ENCODE results near the gene SUPT6H. TPM values are rescaled to one million over a fixed set of nuclear protein-coding genes. Genes with fewer than 3 reads are reported as not detected.

Gene SUPT6H
- polyA plus RNA-seq, 2 of the 4 experiments (the other 2 are of a cell fraction): 51.4 to 63.8 TPM

DNA sequence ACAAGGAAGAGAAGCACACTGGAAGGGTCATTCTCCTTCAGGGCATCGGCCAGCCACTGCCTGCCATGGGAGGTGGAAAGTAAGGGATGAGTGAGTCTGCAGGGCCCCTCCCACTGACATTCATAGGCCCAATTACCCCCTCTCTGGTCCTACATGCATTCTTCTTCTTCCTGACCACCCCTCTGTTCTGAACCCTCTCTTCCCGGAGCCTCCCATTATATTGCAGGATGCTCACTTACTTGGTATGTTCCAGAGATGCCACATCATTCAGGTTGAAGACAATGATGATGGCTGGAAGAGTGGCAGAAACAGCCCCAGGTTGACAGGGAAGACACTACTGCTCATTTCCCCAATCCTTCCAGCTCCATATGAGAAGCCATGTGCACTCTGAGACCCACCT is 53.2 kb downstream of the SUPT6H start:
- Histone ChIP-seq H3K4me2 (peak overlapping the region; percentile 90; the same call in 2 of the 3 replicates), H3K4me3 (no peak overlapping the region), H3K9me3 (no peaks in the 10 kb centered on the region), H3K27ac (0 out of 6 replicates have a peak overlapping the region, but pooled peaks of 1 of the 2 experiments have one; percentile 96), H3K4me1 (peaks cover 29% of the 10 kb centered on the region)
- FAIRE-seq (no peak), ATAC-seq (no peak), DNase-seq (ENCODE audit: low read depth in 1 of 2, low spot score in 1 of 2) (no peak)
- ChIA-PET POLR2A (interaction anchor here (1.3 kb wide), 1 partner anchor 10 kb away, joined by 3 read pairs; no protein-coding TSS in a partner anchor), CTCF (interaction anchor here (1.5 to 17.6 kb wide), 5 partner anchors 11 to 71 kb away, joined by 4 to 335 read pairs (median 31); partner anchors contain the start of genes BLTP2, SDF2, SUPT6H and TLCD1)
- TF ChIP-seq KDM5A (IDR thresholded peaks at IDR 0.05): no peak
- TF ChIP-seq, protein P1, sequence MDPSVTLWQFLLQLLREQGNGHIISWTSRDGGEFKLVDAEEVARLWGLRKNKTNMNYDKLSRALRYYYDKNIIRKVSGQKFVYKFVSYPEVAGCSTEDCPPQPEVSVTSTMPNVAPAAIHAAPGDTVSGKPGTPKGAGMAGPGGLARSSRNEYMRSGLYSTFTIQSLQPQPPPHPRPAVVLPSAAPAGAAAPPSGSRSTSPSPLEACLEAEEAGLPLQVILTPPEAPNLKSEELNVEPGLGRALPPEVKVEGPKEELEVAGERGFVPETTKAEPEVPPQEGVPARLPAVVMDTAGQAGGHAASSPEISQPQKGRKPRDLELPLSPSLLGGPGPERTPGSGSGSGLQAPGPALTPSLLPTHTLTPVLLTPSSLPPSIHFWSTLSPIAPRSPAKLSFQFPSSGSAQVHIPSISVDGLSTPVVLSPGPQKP (IDR thresholded peaks at IDR 0.05; ENCODE audit: low read depth, low read length): no peak
- TF ChIP-seq, protein P2, sequence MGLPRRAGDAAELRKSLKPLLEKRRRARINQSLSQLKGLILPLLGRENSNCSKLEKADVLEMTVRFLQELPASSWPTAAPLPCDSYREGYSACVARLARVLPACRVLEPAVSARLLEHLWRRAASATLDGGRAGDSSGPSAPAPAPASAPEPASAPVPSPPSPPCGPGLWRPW (IDR thresholded peaks at IDR 0.05): no peak
- TF ChIP-seq, protein P3, sequence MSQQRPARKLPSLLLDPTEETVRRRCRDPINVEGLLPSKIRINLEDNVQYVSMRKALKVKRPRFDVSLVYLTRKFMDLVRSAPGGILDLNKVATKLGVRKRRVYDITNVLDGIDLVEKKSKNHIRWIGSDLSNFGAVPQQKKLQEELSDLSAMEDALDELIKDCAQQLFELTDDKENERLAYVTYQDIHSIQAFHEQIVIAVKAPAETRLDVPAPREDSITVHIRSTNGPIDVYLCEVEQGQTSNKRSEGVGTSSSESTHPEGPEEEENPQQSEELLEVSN (IDR thresholded peaks at IDR 0.05; ENCODE audit: borderline replicate concordance, low read depth): no peak
- TF ChIP-seq FOSL2 (IDR thresholded peaks at IDR 0.05): no peak
- TF ChIP-seq FOSL2 (CRISPR knock-in tag; IDR thresholded peaks at IDR 0.05): no peak
- TF ChIP-seq SMC3 (IDR thresholded peaks at IDR 0.05): no peak
- TF ChIP-seq POLR2A (IDR thresholded peaks at IDR 0.05; ENCODE audit: low read length): no peak
- no peak for TF ChIP-seq GATA3 (IDR thresholded peaks at IDR 0.05; ENCODE audit: borderline replicate concordance)
- TF ChIP-seq, protein P4, sequence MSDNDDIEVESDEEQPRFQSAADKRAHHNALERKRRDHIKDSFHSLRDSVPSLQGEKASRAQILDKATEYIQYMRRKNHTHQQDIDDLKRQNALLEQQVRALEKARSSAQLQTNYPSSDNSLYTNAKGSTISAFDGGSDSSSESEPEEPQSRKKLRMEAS (IDR thresholded peaks at IDR 0.05): no peak
- TF ChIP-seq SREBF2 (IDR thresholded peaks at IDR 0.05): no peak
- WGBS (ENCODE audit: missing lambda C conversion rate): 93% methylated on average over 2 of the region's 2 CpGs

DNA sequence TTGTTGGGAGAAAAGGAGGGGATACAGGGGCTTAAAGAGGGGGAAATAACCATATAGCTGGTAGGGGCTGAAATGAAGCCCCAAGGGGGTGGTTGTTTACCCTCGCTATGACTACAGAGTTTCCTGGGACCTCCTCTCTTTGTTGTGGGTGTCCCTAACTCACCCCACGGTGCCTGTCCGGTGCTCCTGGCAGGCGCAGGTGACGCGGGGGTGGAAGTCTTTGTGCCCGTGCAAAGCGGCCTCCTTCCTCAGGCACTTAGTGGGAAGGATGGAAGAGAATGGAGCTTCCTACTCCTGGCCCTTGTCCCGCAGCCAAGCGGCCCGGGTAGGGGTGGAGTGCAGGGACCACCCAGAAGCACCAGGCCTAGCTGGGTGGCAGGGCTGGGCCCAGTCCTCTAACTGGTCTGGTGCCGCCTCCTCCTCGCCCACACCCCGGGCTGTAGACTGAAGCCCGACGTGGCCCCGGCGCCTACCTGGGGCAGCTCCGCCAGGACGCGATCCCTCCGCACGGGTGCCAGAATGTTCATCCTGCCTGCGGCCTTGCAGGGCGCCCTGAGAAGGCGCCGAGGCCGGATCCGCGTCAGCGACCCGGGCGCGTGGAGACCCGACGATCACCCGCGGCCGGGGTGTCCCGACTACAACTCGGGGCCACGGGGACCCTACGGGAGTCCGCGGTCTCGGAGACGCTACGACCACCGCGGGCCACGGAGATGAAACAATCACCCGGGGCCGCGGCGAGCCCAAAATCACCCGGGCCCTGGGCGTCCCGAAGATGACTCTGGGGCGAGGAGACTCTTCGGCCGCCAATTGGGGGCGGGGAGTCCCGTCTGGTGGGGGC is 55.0 kb downstream of the SUPT6H start:
- H3K9me3 ChIP-seq: no peaks in the 10 kb centered on the region
- ATAC-seq (peak; percentile 2 to 3; a peak in 5 of 6 replicates), FAIRE-seq (no peak), DNase-seq (ENCODE audit: low read depth in 1 of 2, low spot score in 1 of 2) (peak in 1 of 2 experiments; percentile 55)
- POLR2A ChIA-PET: interaction anchor here (0.6 to 1.4 kb wide), 4 partner anchors 10 to 72 kb away, joined by 3 to 4 read pairs (median 4); partner anchors contain the start of gene BLTP2
- H3K4me2 ChIP-seq: peak overlapping the region; percentile 90
- peak overlapping the region; percentile 96 for H3K27ac ChIP-seq
- WGBS (ENCODE audit: missing lambda C conversion rate): 6% methylated on average over 29 of the region's 63 CpGs
- CTCF ChIA-PET: interaction anchor here (0.5 to 17.6 kb wide), 7 partner anchors 9 to 236 kb away, joined by 3 to 335 read pairs (median 7); partner anchors contain the start of genes BLTP2, SDF2, SUPT6H and TLCD1
- peaks cover 29% of the 10 kb centered on the region for H3K4me1 ChIP-seq
- TF ChIP-seq CBX8 (IDR thresholded peaks at IDR 0.05): no peak
- TF ChIP-seq KDM1A (IDR thresholded peaks at IDR 0.05; ENCODE audit: low read depth): no peak
- no peak for TF ChIP-seq POLR2A (IDR thresholded peaks at IDR 0.05; ENCODE audit: low read length)
- TF ChIP-seq ZC3H11A (IDR thresholded peaks at IDR 0.05): no peak
- TF ChIP-seq TFCP2L1 (CRISPR knock-in tag; IDR thresholded peaks at IDR 0.05): no peak
- TF ChIP-seq NPAS2 (CRISPR knock-in tag; IDR thresholded peaks at IDR 0.05; ENCODE audit: borderline replicate concordance): no peak
- no peak for TF ChIP-seq ZNF302 (CRISPR knock-in tag; IDR thresholded peaks at IDR 0.05)
- TF ChIP-seq, protein P2 (IDR thresholded peaks at IDR 0.05): no peak
- TF ChIP-seq HDAC2 (IDR thresholded peaks at IDR 0.05): no peak
- TF ChIP-seq NR3C1 (IDR thresholded peaks at IDR 0.05): no peak
- TF ChIP-seq RNF2 (IDR thresholded peaks at IDR 0.05; ENCODE audit: borderline replicate concordance, low read depth): no peak
- TF ChIP-seq JUN (IDR thresholded peaks at IDR 0.05): no peak
- no peak for TF ChIP-seq SREBF2 (IDR thresholded peaks at IDR 0.05)
- TF ChIP-seq, protein P5, sequence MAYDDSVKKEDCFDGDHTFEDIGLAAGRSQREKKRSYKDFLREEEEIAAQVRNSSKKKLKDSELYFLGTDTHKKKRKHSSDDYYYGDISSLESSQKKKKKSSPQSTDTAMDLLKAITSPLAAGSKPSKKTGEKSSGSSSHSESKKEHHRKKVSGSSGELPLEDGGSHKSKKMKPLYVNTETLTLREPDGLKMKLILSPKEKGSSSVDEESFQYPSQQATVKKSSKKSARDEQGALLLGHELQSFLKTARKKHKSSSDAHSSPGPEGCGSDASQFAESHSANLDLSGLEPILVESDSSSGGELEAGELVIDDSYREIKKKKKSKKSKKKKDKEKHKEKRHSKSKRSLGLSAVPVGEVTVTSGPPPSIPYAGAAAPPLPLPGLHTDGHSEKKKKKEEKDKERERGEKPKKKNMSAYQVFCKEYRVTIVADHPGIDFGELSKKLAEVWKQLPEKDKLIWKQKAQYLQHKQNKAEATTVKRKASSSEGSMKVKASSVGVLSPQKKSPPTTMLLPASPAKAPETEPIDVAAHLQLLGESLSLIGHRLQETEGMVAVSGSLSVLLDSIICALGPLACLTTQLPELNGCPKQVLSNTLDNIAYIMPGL (CRISPR knock-in tag; IDR thresholded peaks at IDR 0.05; ENCODE audit: borderline replicate concordance): no peak
- no peak for TF ChIP-seq FOSL2 (IDR thresholded peaks at IDR 0.05)
- no peak for TF ChIP-seq FOSL2 (CRISPR knock-in tag; IDR thresholded peaks at IDR 0.05)
- TF ChIP-seq MAFK (IDR thresholded peaks at IDR 0.05; ENCODE audit: partially characterized antibody): no peak
- no peak for TF ChIP-seq ZSCAN20 (CRISPR knock-in tag; IDR thresholded peaks at IDR 0.05)
- no peak for TF ChIP-seq CHD4 (IDR thresholded peaks at IDR 0.05; ENCODE audit: borderline replicate concordance)
- H3K4me3 ChIP-seq: peak overlapping the region; percentile 77

All from A549 (cell line).